Kasumi-1 (cell line): ENCODE measurements around the gene RHBDL1.

Experiments used
- DNase-seq, 2 experiments: peaks; one replicate each; lab custom pipeline; 2025; lab: John Stamatoyannopoulos, UW

Gene RHBDL1

GRCh38 chr16:706189-707061, 31.0 kb downstream of the RHBDL1 start:
- DNase-seq = peak; percentile 20 to 25

GRCh38 chr16:707062-707538, 31.6 kb downstream of the RHBDL1 start:
- no peak for DNase-seq

- DNase-seq = no peak
These were observed 32.5 kb downstream of the RHBDL1 start for GRCh38 chr16:708019-708418.

GRCh38 chr16:708959-709358, 33.5 kb downstream of the RHBDL1 start:
- no peak for DNase-seq

GRCh38 chr16:709566-710499, 34.4 kb downstream of the RHBDL1 start:
- DNase-seq = no peak

- no peak for DNase-seq
These were observed 35.1 kb downstream of the RHBDL1 start for GRCh38 chr16:710500-711075.

GRCh38 chr16:711084-711483, 35.6 kb downstream of the RHBDL1 start:
- DNase-seq = no peak

GRCh38 chr16:711548-712320, 36.3 kb downstream of the RHBDL1 start:
- DNase-seq = peak in 1 of 2 experiments; percentile 6

- peak in 1 of 2 experiments; percentile 13 for DNase-seq
These were observed 37.3 kb downstream of the RHBDL1 start for GRCh38 chr16:712740-713250.

- DNase-seq = no peak
These were observed 38.6 kb downstream of the RHBDL1 start for GRCh38 chr16:714079-714478.

- peak; percentile 26 to 40 for DNase-seq
These were observed 39.3 kb downstream of the RHBDL1 start, which contains the start of gene METRN for GRCh38 chr16:714558-715476. TSS of gene METRN (plus strand) at chr16:715118. CDS start at chr16:715290, 172 bp downstream.

- DNase-seq = no peak
These were observed 40.2 kb downstream of the RHBDL1 start for GRCh38 chr16:715477-716199.

GRCh38 chr16:716200-716568, 40.7 kb downstream of the RHBDL1 start:
- DNase-seq = no peak

- DNase-seq = no peak
These were observed 41.4 kb downstream of the RHBDL1 start for GRCh38 chr16:716768-717325.

GRCh38 chr16:717450-718245, 42.2 kb downstream of the RHBDL1 start:
- DNase-seq = no peak

GRCh38 chr16:718389-718788, 42.9 kb downstream of the RHBDL1 start:
- no peak for DNase-seq

- DNase-seq = no peak
These were observed 43.5 kb downstream of the RHBDL1 start for GRCh38 chr16:718922-719321.

GRCh38 chr16:719815-720446, 44.5 kb downstream of the RHBDL1 start:
- DNase-seq = peak in 1 of 2 experiments; percentile 11
